Dedifferentiated amniotic fluid mesenchymal stem cell (primary cell): ENCODE measurements around the gene BICDL2.
"Not testable (repeated sequence)": the region's sequence is repeated elsewhere in the genome, so short reads cannot be mapped to it uniquely, and the experiment has no call there.

ENCODE experiments used
- DNase-seq: peaks from one replicate; pipeline ENCODE4 v3.0.0-alpha.2; 2016; ENCODE audit errors: extremely low spot score

Gene BICDL2

GRCh38 chr16:3065069-3065741, 28.5 kb upstream of the BICDL2 start, which contains the start of gene IL32:
TSS of gene IL32 (plus strand) at chr16:3065640. CDS start at chr16:3065812, 172 bp downstream.
- DNase-seq, result peak; percentile 73

- no peak for DNase-seq
These were observed 27.1 kb upstream of the BICDL2 start for GRCh38 chr16:3063625-3064386.

- DNase-seq, result no peak
These were observed 25.8 kb upstream of the BICDL2 start for GRCh38 chr16:3062553-3062952.

- DNase-seq, result no peak
These were observed 23.8 kb upstream of the BICDL2 start for GRCh38 chr16:3060339-3061127.

- no peak for DNase-seq
These were observed 23.0 kb upstream of the BICDL2 start for GRCh38 chr16:3059723-3060242.

- peak; percentile 73 for DNase-seq
These were observed 22.4 kb upstream of the BICDL2 start for GRCh38 chr16:3059041-3059722.

GRCh38 chr16:3058139-3059030, 21.6 kb upstream of the BICDL2 start:
- DNase-seq, result no peak

- no peak for DNase-seq
These were observed 20.7 kb upstream of the BICDL2 start for GRCh38 chr16:3057181-3058138.

- no peak for DNase-seq
These were observed 19.8 kb upstream of the BICDL2 start for GRCh38 chr16:3056336-3057180.

GRCh38 chr16:3055734-3056115, 19.0 kb upstream of the BICDL2 start:
- not testable (repeated sequence) for DNase-seq

GRCh38 chr16:3054965-3055733, 18.4 kb upstream of the BICDL2 start:
- DNase-seq, result no peak

GRCh38 chr16:3053330-3053710, 16.6 kb upstream of the BICDL2 start:
- DNase-seq, result not testable (repeated sequence)

GRCh38 chr16:3052571-3053329, 16.0 kb upstream of the BICDL2 start:
- DNase-seq, result not testable (repeated sequence)

GRCh38 chr16:3051494-3051893, 14.8 kb upstream of the BICDL2 start:
- no peak for DNase-seq

GRCh38 chr16:3051009-3051408, 14.3 kb upstream of the BICDL2 start:
- DNase-seq, result no peak

GRCh38 chr16:3050487-3050886, 13.7 kb upstream of the BICDL2 start:
- no peak for DNase-seq

- DNase-seq, result no peak
These were observed 13.3 kb upstream of the BICDL2 start for GRCh38 chr16:3049921-3050481.
